Activated CD4-positive, alpha-beta T cell treated with anti-CD3 and anti-CD28 coated beads, Interleukin-2, amount 50 U/mL, for 48 hours (primary cell): ENCODE measurements around the gene MEIS1.

Source experiments
- DNase-seq, 2 experiments: peaks; one replicate each; pipeline ENCODE4 v3.0.0-alpha.2; 2020

The MEIS1 gene

DNA sequence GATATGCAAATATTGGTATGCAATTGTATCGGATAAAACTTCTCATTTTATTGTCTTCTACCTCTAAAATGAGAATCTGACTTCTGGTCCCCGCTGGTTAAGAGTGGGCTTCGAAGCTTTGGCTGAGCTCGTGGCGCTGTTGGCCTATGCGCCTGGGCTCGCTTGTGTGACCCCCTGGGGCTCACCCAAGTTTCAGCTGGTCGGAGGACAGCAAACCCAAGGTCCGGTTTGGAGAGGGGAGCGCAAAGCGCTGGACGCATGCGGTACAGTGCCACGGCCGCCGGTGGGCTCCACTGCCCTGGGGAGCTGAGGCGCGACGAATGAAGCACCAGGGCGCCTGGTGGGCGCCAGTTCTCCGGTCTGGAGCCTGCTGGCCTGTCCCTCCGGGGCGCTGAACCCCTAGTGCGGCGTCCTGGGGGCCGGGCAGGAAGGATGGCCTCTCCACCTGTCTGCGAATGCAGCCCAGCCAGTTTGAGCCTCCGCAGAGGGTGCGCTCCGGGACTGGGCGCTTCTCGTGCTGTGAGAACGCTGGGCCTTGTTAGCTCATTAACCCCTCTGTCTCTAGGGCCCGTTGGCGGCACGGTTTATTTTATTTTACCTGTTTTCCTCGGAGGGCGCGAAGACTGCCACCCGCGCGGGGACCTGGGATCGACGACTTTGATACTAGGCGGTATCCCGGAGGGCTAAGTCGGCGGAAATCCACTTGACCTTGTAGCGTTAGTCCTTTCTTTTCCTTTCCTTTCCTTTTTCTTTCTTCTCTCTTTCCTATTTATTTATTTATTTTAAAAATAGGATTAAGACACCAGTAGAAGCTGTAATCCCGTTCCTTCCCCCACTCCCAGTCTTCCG lies 10.4 kb downstream of the MEIS1 start:
- DNase-seq = no peak

GRCh38 chr2:66445925-66446871 lies 11.3 kb downstream of the MEIS1 start:
- no peak for DNase-seq

DNA sequence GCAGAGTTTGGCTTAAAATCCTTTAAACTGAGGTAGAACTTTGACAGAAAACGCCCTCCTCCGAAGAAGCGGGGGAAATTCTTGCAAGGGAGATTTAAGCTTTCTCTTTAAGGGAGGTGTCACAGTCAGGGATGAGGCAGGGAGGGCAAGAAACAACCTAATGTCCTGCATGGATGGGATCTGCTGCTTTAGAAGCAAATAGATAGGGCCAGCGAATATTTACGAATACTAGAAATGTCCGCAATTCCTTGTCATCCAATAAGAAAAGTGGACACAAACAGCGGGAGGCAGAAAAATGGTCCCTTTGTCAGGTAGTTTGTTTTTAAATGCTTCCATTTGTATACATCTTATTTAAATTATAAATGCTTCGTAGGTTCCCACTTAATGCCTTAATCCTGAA lies 12.0 kb downstream of the MEIS1 start:
- no peak for DNase-seq

GRCh38 chr2:66447677-66448076 lies 12.8 kb downstream of the MEIS1 start:
- DNase-seq = no peak

- DNase-seq = no peak
These were observed 13.4 kb downstream of the MEIS1 start for GRCh38 chr2:66448136-66448991.

DNA sequence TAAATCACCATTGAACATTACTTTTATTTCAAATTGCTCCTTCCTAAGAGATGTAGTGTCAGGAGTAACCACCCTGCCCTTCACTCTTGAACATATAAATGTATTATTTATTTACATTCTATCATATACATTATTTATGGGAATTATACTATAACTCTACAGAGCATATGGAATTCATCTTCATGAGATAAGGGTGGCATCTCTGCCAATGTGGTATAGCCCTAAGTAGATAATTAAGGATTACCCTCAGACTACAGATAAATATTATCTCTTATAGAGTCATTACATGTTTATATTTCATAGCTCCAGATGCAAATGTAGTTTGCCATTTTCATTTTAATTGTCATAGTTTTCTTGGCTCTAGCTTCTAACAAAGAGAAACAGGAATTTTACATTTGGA lies 17.3 kb downstream of the MEIS1 start:
- no peak for DNase-seq

- no peak for DNase-seq
These were observed 18.0 kb downstream of the MEIS1 start for GRCh38 chr2:66452917-66453316.

- no peak for DNase-seq
These were observed 20.6 kb downstream of the MEIS1 start for GRCh38 chr2:66455490-66455889.

DNA sequence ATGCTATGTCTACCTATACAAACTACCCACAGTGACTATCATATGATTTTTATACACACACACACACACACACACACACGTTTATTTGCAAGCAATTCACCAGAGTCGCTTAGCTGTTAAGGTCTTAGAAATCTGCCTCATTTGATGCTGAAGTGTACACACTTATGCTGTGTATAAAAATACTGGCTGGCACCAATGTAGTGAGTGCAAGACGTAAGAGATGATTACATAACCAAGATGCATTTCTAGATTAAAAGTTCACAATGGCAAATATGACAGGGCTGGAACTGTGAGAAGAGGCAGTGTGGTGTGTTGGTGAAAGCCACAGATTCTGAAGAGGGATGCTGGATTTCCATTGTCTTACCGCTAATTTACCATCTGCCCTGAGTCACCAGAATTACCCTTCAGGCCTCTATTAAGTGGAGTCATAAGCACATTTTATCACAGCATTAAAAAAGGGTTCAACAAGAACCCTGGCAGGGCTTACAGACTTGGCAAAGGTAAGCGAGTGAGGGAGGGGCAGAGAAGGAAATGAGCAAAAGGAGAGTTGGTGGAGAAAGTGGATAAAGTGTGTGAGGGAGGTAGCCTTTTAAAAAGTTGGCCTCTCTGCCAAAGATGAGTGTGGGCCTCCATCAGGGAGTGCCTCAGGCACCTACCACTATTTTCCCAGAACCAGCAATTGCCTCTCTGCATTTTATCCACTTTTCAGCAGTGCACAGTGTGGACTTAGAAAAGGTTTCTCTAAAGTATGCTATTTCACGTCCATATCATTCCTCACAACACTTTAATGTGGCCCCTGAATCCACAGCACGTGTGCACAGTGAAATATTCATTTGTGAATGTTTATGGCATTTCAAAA lies 21.5 kb downstream of the MEIS1 start:
- DNase-seq = no peak

GRCh38 chr2:66457545-66457944 lies 22.6 kb downstream of the MEIS1 start:
- no peak for DNase-seq

DNA sequence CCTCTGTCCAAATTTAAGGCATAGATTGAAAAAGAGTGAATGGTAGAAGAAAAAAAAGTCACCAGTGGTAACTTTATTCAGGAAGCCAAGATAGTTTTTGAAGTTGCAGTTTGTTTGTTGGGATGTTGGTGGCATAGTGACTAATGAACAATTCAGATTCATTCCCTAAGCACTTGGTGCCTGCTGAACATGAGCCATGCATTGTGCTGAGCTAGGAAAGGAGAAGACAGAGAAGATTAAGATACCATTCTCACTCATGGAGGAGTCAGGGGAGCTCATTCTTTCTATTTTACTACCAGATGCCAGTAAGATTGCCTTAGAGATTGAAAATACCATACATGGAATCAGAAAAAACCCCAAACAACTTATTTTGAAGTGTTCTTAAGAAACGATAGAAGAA lies 25.1 kb downstream of the MEIS1 start:
- no peak for DNase-seq

DNA sequence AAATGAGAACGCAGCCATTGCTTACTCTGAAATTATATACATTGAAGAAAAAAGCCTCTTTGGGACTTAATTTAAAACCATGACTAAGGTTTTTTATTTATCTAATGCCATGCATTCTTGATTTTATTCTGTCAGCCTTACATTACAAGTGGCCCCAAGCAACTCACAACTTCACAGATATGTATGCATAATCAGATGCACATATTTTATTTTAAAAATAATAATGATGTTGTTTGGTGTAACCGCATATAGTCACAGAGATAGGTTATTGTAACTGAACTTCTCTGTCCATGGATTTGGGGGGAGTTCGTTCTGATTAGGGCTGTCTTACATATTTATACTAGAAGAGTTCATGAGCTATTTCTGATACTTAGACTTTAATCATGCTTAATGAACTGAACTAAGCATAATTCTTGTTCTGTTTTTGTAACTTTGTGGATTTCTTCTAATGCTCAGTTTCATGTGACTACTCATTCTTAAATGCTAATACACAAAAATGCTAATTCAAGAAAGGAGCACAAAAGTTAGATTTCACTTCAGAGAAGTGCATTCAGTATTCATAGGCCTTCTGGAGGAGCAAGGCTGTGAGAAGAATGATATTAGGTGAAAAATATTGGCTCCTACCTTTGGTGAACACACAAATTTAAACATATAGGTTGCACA lies 26.2 kb downstream of the MEIS1 start:
- DNase-seq = no peak

DNA sequence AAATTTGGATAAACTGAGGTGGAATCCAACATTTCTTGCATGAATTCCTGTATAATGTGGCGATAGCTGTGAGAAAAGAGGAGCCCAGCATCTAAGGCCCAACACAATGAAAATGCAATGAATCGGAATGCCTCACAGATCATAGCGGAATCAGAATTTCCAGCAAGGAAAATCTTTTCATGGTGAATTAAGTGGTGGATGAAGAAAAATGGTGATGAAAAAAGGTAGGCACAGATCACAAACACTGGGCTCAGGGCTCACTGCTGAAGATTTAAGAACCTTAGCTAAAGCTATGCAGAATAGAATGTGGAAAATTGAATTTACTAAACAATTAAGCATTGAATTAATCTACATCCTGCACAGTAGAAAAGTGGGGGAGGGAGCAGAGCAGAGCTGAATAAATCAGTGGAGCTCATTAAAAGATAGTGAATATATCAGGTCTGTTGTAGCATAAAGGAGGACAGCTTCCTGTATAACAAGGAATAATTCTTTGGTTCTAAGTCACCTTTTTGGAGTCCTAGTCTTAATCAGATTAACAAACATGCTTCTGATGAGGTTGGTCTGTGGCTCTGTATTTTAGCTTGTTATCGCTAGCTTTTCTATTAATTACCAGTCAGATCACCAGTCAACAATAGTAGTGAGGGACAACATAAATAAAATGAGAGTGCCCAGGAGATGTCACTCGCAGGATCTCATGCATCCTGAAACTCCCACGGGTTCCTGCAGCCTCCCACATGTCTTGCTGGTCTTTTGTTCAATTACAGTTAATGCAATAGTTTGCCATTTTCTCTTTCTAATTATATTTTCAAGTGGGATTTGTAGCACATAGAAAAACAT lies 27.0 kb downstream of the MEIS1 start:
- no peak for DNase-seq

DNA sequence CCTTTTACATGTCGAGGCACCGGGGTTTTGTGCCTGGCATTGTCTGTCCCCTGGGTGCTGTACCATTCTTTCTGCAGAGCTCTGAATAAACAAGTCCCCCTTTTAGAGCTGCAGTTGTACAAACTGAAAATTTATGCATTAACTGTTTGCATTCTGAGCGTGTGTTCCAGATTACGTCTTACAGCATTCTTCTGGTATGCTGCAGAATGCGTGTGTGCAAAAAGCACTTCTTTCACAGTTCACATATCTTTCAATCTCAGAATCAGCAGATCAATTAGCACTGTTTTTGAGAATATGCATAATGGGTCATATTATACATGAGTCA lies 27.5 kb downstream of the MEIS1 start:
- DNase-seq = no peak

DNA sequence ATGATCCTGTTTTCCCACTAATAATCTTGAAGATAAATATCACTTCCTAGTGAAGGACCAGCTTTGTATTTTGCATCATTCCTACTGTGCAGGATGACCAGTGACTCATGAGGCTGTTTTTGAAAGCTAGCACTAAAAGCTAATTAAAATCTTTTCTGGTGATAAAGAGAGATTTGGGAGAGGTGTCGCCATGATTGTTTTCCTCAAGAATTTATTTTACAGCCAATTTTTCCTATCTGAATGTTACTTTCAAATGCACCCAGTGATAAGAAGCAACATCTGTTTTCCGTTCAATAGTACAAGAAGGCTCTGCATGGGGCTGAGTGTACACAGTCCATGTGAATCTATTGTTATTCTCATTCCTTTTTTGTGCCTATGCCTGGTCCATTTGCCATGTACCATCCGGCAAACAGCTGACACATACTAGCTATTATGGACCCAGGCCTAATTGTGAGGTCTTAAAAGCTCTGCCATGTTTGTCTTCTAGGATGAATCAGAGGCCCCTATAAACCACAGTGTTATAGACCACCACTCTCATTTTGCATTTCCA lies 28.4 kb downstream of the MEIS1 start:
- no peak for DNase-seq

DNA sequence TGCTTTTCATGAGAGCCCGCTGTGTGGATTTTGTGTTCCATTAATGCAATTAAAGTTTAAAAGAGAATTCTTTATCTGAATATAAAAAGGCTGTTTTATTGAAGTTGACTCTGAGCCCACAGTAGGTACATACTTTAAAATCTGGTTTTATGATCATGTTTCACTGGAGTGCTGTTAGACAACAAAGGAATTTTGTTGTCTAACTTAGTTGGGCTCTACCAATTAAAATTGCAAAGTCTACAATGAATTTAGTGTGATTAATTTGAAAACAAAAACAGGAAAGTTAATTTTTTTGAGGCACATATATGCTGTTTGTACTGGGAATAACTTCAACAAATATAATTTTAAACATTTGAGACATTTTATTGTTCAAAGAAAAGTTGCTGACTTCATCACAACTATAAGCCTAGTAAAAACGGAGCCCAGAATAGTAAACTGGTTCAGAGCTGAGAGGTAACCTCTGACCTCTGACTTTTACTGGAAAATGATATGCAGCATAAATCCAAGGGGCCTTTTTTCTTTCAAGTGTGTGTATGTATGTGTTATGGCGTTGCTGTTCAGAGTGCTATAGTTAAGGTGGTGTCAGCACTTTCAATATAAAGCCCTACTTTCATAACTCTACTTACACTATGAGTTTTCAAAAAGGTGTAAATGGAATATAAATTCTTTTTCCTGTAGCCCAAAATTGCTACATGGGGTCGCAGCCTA lies 30.2 kb downstream of the MEIS1 start:
- no peak for DNase-seq

DNA sequence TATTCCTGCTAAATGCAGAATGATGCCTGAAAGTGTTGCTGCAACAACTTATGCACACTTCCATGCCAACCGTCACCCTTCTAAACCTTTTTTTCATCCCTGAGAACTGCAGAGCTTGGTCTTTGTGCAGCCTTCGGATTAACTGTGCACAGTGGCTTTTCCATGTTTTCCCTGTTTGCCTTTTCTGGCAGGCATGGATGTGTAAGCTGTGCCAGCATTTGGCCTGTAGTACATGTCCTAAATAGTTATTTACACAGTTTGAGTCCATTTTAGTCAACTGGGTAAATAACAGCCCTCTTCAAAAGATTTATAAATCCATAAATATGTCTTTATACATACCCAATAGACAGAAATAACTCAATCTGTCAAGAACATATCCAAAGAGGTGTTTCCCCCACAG lies 31.5 kb downstream of the MEIS1 start:
- no peak for DNase-seq

GRCh38 chr2:66467718-66468117 lies 32.8 kb downstream of the MEIS1 start:
- no peak for DNase-seq

DNA sequence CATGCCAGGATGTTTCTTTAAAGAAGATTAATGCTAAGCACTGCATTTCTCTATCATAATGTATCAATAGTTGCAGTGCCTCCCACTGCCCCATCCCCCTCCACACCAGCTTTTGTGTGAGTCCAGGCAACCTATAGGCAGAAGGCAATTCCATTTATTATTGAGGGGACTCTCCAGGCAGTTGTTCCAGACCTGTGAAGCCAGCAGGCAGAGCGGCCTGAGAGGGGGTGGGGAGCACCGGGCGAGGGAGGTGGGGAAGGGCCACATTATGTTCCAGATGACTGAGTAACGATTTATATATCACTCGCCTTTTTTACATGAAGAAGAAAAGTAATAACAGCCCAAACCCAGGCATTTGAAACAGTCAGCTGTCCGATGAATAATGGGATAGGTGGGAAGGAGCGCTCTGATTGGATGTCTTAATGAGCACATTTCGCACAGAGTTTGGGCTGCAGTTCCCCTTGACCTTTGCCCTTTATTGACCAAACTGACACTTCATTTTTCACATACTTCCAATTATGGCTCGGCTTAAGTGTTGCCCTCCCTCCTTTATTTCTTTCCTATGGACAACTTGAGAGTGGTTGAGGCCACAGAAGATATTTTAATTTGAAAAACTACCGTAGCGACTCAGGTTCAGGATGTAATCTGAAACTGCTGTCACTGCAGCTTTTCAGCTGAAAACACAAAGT lies 34.4 kb downstream of the MEIS1 start:
- DNase-seq = no peak
